ENCODE measurements around the gene RGS9.
"Not testable (repeated sequence)": the region's sequence is repeated elsewhere in the genome, so short reads cannot be mapped to it uniquely, and the experiment has no call there.

RGS9 gene

DNA sequence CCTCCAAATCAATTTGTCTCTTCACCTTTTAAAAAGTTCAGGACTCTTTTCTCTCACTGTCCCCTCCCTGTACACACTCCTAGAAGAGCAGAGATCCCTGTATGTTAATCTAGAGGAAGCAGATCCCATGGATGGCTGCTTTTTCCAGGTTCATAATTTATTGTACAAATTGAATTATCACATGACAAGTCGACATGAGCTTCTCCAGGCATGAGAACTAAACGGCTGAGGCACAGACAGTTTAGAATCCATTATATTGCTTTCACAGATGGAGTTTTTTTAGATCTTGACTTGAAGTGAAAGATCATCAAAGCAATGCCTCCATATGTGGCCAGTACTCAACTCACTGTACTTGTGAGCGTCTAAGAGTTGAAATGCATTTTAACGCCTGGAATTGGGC lies 47.9 kb downstream of the RGS9 start:
- no peak for DNase-seq

DNA sequence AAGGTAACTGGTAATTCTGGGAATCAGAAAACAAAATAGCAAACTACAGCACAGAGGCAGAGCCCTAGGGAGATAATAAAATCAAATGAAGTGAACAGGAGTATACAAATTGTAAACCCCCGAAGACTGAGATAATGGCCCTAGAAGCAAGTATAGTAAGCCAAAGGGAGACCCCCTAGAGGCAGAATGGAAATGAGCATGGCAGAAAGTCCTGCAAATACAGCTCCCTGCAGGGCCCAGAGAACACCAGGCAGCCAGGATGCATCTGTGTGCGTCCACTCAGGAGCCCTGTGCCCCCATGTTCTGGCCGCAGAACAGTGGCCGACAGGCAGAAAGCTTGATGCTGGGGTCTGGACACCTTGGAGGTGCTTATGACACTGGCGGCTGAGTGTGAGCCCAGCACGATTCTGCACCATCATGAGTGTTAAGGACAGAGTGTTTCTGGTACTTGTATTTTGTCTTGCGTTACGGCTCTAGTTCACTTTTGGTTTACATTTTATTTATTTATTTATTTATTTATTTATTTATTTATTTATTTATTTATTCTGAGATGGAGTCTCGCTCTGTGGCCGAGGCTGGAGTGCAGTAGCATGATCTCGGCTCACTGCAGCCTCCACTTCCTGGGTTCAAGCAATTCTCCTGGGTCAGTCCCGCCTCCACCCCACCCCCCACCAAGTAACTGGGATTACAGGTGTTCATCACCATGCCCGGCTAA lies 48.7 kb downstream of the RGS9 start:
- DNase-seq, result no peak

DNA sequence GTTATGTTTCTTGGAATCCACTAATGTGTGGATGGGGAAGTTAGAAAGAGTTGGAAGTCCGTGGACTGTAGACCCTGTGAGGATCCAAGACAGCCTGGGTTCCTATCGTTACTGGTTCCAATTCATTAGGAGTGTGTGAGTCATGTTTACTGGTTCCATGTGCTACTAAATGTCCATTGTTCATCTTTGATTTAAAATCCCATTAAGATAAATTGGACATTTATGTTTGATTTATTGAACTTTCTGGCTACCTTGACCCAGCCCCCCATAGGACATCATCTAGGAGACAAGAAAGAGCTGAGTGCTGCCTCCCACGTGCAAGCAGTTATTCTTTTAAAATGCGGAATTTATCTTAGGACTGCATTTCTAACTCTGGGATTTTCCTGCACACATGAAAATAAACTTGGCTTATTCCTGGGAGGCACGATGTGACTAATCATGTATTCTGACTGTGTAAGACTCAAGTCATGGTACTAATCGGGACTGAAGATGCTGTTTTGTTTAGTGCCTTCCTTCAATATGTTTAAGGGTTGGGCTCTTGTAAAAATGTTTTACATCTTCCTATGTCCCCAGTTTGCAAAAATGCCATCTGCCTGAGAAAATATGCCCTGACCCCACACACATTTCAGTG lies 53.4 kb downstream of the RGS9 start:
- DNase-seq, result no peak

DNA sequence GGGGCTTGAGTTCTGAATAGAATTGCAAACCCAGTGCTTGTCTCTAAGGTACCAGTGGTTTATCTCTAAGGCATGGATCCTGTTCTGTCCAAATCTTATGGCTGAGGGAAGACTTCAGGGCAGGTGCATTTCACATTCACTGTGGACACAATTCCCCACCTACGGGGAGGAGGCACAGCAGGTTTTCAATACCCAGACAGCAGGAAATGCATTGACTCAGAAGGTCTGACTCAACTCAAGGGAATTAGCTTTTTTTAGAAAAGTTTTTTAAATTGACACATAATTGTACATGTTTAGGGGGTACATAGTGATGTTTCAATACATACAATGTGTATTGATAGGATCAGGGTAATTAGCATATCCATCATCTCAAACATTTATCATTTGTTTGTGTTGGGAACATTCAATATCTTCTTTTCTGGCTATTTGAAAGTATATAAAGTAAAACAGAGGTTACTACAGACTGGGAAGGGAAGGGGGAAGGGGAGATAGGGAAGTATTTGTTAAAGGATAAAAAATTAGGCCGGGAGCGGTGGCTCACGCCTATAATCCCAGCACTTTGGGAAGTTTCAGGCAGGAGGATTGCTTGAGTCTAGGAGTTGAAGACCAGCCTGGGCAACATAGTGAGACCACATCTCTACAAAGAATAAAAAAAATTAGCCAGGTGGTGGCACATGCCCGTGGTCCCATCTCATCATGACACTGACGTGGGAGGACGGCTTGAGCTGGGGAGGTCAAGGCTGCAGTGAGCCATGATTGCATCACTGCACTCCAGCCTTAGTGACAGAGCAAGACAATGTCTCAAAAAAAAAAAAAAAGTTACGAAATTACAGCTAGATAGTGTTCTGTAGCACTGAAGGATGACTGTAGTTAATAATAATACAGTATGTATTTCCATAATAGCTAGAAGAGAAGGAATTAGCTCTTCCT lies 54.9 kb downstream of the RGS9 start:
- no peak for DNase-seq

DNA sequence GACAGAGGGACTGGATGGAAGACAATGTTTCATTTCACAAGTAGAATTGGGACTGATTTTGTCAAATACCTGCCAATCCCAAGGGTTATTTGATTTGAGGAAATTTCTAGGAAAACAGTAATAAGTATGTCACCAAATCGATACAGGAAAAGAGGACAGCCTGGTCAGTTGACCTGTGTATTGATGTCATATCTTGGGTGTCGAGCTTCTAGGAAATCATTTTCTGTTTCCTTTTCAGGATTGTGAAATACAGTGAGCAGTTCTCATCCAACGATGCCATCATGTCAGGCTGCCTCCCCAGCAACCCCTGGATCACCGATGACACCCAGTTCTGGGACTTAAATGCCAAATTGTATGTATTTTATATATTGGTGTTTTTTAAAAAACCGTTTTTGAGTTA lies 56.1 kb downstream of the RGS9 start:
- DNase-seq, result no peak

DNA sequence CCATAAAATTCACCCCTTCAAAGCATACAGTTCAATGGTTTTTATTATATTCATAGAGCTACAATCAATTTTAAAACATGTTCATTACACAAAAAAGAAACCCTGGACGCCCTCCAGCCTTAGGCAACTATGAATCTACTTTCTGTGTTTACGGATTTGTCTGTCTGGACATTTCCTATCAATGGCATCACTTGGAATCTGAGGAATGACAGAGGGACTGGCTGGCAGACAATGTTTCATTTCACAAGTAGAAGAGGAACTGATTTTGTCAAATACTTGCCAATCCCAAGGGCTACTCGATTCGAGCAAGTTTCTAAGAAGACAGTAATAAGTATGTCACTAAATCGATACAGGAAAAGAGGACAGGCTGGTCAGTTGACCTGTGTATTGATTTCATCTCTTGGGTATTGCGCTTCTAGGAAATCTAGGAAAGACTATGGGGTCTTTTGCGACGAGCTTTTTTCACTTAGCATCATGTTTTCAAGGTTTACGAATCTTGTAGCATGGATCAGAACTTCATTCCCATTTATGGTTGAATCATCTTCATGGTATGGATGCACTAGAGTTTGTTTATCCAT lies 56.6 kb downstream of the RGS9 start:
- no peak for DNase-seq

DNA sequence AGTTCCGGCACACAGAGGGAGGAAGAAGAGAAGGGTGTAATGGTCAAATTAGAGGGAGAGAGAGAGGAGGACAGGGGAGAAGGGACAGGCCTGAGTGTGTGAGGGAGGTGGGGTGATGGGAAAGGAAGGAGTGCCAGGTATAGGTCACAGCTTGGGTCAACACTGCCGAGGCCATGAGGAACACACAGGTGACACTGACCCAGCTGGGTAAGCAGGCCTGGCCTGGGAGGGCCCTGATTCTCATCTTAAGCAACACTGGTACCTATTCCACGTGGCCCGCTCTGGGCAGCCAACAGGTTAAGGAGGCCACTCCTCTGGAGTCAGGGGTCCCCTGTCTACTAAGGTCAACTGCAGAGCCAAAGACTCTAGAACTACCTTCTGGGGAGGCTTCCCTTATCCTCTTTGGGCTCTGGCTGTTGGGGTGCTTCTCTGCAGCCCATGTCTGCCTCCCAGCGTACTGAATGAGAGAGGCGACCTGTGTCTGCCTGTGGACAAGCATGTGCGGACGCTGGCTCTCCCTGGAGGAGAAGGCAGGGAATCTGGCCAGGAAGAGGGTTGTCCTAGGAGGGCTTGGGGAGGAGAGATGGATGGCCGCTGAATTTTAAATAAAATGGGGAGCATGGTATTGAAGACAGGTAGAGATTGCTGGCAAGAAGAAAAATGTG lies 57.6 kb downstream of the RGS9 start:
- DNase-seq, result no peak

DNA sequence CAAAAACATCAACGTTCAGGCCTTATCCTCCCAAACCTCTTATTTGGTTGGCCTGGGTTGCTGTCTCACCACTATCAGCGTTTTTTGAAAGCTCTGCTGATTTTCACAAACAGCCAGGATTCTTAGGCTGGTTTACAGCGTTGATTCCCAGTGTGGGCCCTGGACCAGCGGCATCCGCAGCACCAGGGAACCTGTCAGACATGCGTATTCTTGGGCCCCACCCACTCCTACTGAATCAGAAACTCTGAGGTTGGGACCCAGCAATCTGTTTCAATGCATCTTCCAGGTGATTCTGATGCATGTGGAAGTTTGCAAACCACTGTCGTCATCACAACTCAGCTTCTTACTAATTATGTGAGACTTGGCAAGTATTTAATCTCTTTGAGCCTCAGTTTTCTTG lies 58.5 kb downstream of the RGS9 start:
- no peak for DNase-seq

DNA sequence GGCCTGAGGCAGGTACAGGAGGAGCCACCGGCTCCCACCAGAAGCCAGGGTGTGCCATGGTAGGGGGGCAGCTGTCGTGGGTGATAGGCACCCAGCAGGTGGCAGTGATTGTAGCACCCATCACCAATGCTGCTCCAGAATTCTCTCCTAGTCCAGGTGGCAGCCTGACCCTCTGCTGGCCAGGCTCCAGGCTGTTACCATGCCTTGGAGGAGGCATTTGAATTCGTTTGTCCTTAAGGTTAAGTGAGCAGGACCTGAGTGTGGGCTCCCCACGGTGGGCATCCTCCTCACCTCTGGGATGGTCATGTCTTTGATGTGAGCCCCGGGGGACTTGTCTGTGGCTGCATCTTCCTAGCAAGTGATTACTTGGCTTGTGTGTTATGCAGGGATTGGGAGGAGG lies 59.4 kb downstream of the RGS9 start:
- no peak for DNase-seq

DNA sequence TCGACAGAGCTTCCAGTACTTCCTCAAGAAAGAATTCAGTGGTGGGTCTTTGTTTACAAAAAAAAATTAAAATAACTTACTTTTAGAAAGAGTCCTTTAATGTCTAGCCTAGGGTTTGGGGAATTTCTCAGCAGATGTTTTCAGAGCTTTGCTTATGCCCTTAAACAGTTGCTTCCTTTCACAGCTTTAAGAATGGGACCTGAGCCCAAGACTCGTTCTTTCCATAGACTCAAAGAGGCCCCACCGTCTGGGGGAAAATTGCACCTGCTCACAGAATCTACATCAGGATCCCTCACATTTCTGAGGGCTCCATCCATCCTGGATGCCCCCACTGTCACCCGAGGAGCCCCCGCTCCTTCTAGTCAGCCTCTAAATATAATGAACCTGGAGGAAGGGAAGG lies 60.0 kb downstream of the RGS9 start:
- DNase-seq, result no peak

DNA sequence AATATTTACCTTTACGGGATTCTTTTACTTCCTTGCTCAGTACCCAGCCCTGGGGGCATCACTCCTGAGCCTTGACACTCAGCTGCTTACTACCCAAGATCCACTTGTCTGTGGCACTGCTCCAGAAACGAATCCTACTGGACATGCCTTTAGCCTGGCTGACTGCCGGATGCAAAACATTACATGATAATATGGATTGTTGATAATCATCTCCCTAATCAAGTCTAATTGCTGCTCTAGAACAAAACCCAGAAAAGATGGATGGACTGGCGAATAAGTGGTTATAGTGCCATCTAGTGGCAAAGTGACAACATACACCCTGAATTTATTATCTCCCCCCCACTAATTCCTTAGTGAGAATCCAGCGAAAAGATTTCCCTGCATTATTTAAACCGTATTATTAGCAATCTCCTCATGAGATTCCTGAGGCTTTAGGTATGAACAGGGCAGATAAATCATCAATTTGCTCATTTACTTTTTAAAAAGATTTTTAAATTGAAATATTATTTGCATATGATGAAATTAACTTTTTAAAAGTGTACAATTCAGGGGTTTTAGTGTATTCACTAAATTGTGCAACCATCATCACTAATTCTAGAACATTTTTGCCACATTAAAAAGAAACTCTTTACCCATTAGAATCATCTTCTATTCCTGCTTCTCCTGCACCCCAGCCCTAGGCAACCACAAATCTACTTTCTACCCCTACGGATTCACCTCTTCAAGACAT lies 61.6 kb downstream of the RGS9 start:
- DNase-seq, result peak; percentile 38

DNA sequence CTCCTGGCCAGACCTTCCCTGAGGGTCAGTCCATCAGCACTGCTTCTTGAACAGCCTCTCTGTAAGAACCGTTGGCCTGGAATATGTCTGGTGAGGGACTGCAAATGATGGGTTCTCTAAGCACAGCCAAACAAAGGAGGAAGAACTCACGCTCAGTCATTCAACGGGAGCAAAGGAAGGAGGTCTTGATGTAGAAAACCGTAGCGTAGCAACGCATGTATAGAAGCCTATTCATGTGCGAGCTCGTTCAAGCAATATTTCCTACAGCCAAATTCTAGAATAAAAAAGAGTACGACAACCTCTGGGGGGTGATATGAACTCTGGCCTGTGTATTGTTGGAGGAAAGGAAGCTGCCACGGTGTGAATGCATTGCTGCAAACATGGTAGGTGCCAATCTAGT lies 64.2 kb downstream of the RGS9 start:
- no peak for DNase-seq

DNA sequence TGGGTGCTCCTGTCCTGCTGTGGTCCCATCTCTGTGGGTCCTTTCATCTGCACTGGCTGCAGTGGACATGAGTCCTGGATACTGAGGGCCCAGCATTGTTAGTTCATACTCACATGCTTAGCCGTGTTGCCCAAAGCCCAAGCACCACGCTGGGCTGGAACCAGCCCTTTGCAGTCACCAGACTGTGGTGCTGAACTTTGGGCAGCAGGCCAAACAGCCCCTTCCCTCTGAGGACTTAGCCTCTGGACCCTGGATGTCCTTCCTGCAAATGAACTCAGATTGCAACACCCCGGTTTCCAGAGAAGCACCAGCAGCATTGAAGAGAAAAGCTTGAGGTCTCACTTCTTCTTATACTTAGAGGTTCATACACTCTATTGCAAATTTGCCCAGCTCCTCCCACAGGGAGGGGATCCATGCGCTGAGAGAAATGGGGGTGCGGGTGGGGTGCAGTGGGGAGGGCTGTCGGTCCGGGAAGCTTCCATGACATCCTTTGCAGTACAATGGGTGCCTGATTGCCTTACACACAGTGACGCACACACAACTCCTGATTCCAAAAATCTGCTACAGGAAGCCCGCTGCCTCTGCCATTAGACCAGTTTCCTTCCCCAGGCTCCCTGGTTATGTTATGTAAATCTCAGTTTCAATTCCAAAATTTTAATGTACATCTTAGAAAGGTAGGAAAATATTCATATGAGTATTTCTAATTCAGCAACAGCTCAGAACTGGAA lies 65.8 kb downstream of the RGS9 start:
- no peak for DNase-seq

DNA sequence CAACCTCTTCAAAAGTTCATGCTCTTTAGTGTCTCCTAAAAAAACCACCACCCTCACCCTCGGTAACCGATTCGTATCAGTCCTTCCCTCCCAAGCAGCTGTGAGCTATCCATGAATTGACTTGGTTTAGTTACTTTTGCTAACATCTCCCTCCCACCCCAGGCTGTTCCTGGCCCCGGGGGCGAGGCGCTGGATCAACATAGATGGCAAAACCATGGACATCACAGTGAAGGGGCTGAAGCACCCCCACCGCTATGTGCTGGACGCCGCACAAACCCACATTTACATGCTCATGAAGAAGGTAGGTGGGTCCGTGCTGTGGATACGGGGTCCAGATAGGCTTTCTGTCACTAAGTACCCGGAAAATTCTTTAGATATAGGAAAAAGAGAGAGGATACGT lies 66.8 kb downstream of the RGS9 start:
- DNase-seq, result no peak

DNA sequence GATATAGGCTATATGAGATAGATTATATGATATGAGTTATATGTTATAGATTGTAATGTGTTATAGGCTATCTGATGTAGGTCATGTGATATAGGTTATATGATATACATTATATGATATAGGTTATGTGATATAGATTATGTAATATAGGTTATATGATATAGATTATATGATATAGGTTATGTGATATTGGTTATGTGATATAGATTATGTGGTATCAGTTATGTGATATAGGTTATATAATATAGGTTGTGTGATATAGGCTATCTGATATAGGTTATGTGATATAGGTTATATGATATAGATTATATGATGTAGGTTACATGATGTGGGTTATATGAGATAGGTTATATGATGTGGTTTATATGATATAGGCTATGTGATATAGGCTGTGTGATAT lies 68.5 kb downstream of the RGS9 start:
- DNase-seq, result no peak

DNA sequence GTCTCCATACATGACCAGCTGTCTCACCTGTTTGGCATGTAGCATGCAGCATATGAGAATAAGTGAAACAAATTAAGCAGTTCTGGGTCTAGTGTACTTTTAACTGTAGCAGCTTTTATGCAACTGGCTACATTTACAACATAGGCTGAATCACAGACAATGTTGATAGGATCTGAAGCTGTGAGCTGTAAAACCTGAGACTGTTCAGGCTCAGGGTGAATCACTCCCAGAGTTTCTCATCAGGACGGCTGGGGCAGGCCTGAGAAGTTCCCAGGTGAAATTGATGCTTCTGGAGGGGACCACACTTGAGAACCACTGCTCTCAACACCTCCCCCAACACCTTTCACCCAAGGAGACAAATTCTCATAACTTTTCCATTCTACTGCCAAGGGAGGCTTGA lies 70.3 kb downstream of the RGS9 start:
- not testable (repeated sequence) for DNase-seq

DNA sequence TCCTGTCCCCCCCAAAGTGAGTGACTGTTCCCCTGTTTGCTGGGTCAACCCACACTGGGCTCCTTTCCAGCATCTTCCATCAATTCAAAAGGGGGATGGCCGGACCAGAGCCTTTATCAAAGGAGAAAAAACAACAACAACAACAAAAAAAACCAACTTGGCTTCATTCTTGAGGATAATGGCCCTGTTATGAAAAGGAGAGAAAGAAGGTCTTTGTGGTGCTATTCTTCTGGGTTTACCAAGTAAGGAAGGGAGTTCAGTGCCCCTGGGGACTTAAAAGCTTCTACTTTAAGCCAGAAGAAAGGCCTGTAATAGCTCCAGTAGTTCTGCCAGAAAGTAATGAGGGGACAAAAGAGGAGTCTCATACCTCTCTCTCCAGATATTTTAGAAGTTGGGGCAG lies 71.5 kb downstream of the RGS9 start:
- no peak for DNase-seq

DNA sequence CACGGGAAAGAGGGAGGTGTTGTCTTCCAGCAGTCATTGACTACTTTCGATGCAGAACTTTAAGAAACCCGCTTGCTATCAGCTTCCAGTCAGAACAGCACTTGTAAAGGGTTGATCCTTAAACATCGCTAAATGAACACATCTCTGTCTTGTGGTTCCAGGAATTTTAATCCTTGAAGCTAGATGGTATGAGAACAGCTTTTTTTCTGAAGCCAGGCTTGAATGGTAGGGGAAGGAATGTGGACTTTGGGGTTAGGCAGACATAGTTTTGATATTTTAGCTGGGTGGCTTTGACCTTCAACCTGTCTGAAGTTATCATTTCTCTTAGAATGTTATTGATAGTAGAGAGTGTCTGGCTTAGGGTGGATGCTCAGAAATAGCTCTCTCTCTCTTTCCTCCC lies 81.1 kb downstream of the RGS9 start:
- DNase-seq, result no peak

DNA sequence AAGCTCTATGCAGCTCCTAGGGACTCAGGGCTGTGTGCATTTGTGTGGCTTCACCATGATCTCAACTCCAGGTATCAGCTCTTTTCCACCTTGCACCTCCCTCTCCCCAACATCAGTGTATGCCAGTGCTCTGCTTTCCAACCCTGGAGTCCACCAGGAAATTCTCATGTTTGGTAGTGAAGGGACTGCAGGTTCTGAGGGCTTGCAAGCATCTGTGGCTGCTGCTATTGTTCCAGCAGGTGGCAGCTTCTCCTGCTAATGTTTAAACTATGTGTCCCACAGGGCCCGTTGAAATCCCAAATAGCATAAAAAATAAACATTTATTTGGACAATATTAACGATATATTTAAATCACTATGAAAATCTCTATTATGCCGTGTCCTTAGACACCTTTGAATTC lies 82.0 kb downstream of the RGS9 start:
- no peak for DNase-seq

DNA sequence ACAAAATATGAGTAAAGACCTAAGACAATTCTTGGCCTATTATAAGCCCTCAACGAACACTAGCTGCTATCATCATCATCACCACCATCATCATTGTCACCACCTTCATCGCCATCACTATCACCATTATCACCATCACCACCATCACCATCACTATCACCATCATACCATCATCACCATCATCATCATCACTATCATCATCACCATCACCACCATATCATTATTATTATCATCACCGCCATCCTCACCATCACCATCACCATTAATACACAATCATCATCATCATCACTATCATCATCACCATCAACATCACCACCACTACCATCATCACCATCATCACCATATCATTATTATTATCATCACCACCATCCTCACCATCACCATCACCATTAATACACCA lies 82.5 kb downstream of the RGS9 start:
- DNase-seq, result no peak

DNA sequence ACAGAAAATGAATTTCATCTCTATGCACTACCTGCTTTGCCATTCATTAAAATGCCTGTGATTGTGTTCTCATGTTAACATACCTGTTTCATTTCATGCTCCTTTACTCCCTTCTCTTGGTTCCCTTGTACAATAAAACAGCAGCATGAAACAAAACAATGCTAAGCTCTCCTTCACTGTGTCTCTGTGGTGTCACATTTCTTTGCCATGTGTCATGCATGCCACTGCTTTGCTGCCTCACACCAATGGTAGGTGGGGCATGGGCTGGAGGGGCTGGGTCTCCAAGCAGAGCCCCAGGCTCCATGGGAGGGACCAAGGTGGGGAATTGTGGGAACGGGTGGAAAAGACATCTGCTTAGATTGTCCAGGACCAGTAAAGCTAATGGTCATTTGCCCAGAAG lies 83.6 kb downstream of the RGS9 start:
- DNase-seq, result no peak

Data from SHP77 treated with DMSO at 0.1 percent for 48 hours (cell line).